IMR-90 (cell line): ENCODE measurements around the gene GPR179. TPM values are rescaled to one million over a fixed set of nuclear protein-coding genes. Genes with fewer than 3 reads are reported as not detected.

Experiments used
- ATAC-seq: fragments of 200-7000 bp; cut with Tn5 transposase; 2 replicates; pipeline ENCODE4 v1.9.1; 2020; ENCODE audit warnings: low read depth, mild to moderate bottlenecking, moderate library complexity
- BruUV-seq: library from RNA; stranded (reverse); fragments of 400-500 nt; replicated peaks from 2 replicates; lab custom pipeline; 2021; lab: Mats Ljungman, UMichigan
- CTCF ChIA-PET: fragments of 300-600 bp; formaldehyde crosslinking; extraction: SDS; loops from one replicate; lab custom pipeline; 2021; ENCODE audit warnings: antibody characterized with exemption; lab: Yijun Ruan, JAX
- POLR2A ChIA-PET: fragments of 300-600 bp; sonication (Branson Sonifier 250); formaldehyde crosslinking; loops from one replicate; lab custom pipeline; 2022; ENCODE audit warnings: antibody characterized with exemption; ENCODE audit not compliant: unreplicated experiment; lab: Charles Lee
- DNase-seq: peaks from one replicate; pipeline ENCODE4 v3.0.0; 2013
- H2AFZ ChIP-seq: replicated peaks from 2 replicates; pipeline ENCODE3; 2013; ENCODE audit warnings: low read length, mild to moderate bottlenecking; ENCODE audit not compliant: poor library complexity
- H2AK5ac ChIP-seq: 2 replicates; pipeline ENCODE4 v1.6.1; 2013; ENCODE audit warnings: low read depth, low read length, inconsistent platforms
- H2AK9ac ChIP-seq: replicated peaks from 2 replicates; pipeline ENCODE3; 2013; ENCODE audit warnings: mild to moderate bottlenecking, low read depth, low read length, moderate library complexity; ENCODE audit not compliant: poor library complexity
- H2BK120ac ChIP-seq: 2 replicates; pipeline ENCODE4 v1.6.1; 2013; ENCODE audit warnings: low read depth, low read length, inconsistent platforms
- H2BK15ac ChIP-seq: 3 replicates; pipeline ENCODE4 v1.6.1; 2013; ENCODE audit warnings: low read depth, low read length, inconsistent platforms
- H2BK20ac ChIP-seq: 2 replicates; pipeline ENCODE4 v1.6.1; 2013; ENCODE audit warnings: low read depth, mild to moderate bottlenecking, inconsistent platforms, low read length, moderate library complexity
- H2BK5ac ChIP-seq: 2 replicates; pipeline ENCODE4 v1.6.1; 2013; ENCODE audit warnings: mild to moderate bottlenecking, low read depth, low read length, inconsistent platforms; ENCODE audit not compliant: poor library complexity, severe bottlenecking
- H3K14ac ChIP-seq: replicated peaks from 2 replicates; pipeline ENCODE4 v1.6.1; 2013; ENCODE audit warnings: low read depth, low read length, inconsistent platforms
- H3K18ac ChIP-seq: 2 replicates; pipeline ENCODE4 v1.6.1; 2013; ENCODE audit warnings: low read depth, low read length, control low read depth
- H3K23ac ChIP-seq: 2 replicates; pipeline ENCODE4 v1.6.1; 2013; ENCODE audit warnings: low read depth, low read length, inconsistent platforms
- H3K27ac ChIP-seq: 2 replicates; pipeline ENCODE4 v1.5.1; 2013; ENCODE audit warnings: mild to moderate bottlenecking, control low read depth, low read length; ENCODE audit not compliant: insufficient read depth
- H3K27me3 ChIP-seq: 2 replicates; pipeline ENCODE4 v1.6.1; 2013; ENCODE audit warnings: low read length; ENCODE audit not compliant: control insufficient read depth, insufficient read depth
- H3K36me3 ChIP-seq: 2 replicates; pipeline ENCODE4 v1.6.1; 2013; ENCODE audit warnings: low read length, mixed read lengths; ENCODE audit not compliant: control insufficient read depth, insufficient read depth
- H3K4ac ChIP-seq: 2 replicates; pipeline ENCODE4 v1.6.1; 2013; ENCODE audit warnings: low read depth, low read length, inconsistent platforms
- H3K4me1 ChIP-seq: 2 replicates; pipeline ENCODE4 v1.6.1; 2013; ENCODE audit warnings: low read length, mixed read lengths; ENCODE audit not compliant: control insufficient read depth, insufficient read depth
- H3K4me2 ChIP-seq: 2 replicates; pipeline ENCODE4 v1.6.1; 2013; ENCODE audit warnings: low read depth, mild to moderate bottlenecking, control low read depth, low read length, moderate library complexity
- H3K4me3 ChIP-seq: 2 replicates; pipeline ENCODE4 v1.5.1; 2013; ENCODE audit warnings: low read depth, mild to moderate bottlenecking, control low read depth, low read length, moderate library complexity; ENCODE audit not compliant: insufficient read depth
- H3K56ac ChIP-seq: 2 replicates; pipeline ENCODE4 v1.6.1; 2013; ENCODE audit warnings: low read length, inconsistent platforms; ENCODE audit not compliant: insufficient read depth; ENCODE audit errors: extremely low read depth
- H3K79me1 ChIP-seq, 2 experiments: 2 replicates each; pipeline ENCODE4 v1.6.1; 2013; ENCODE audit warnings: low read length in 2 of 2, inconsistent platforms in 1 of 2, low read depth in 1 of 2
- H3K9ac ChIP-seq: 2 replicates; pipeline ENCODE4 v1.6.1; 2013; ENCODE audit warnings: low read depth, low read length, control low read depth
- H3K9me1 ChIP-seq: 2 replicates; pipeline ENCODE4 v1.6.1; 2013; ENCODE audit warnings: low read length, inconsistent platforms; ENCODE audit not compliant: insufficient read depth
- H3K9me3 ChIP-seq: 2 replicates; pipeline ENCODE4 v1.6.1; 2013; ENCODE audit warnings: low read length; ENCODE audit not compliant: control insufficient read depth, insufficient read depth
- H4K20me1 ChIP-seq: 2 replicates; pipeline ENCODE4 v1.6.1; 2013; ENCODE audit warnings: low read length, inconsistent platforms; ENCODE audit not compliant: insufficient read depth
- H4K5ac ChIP-seq: 2 replicates; pipeline ENCODE4 v1.6.1; 2013; ENCODE audit warnings: mild to moderate bottlenecking, low read depth, low read length, control low read depth
- H4K8ac ChIP-seq, 2 experiments: 2 replicates each; pipeline ENCODE4 v1.6.1; 2013; ENCODE audit warnings: low read depth in 2 of 2, low read length in 2 of 2, control low read depth in 1 of 2, inconsistent platforms in 1 of 2
- H4K91ac ChIP-seq: 2 replicates; pipeline ENCODE4 v1.6.1; 2013; ENCODE audit warnings: low read depth, low read length, inconsistent platforms; ENCODE audit not compliant: insufficient read depth
- CEBPB ChIP-seq: IDR thresholded peaks from 2 replicates; pipeline ENCODE4 v1.6.1; 2012; ENCODE audit warnings: low read depth, low read length, improper control_type of control experiment
- CTCF ChIP-seq: conservative IDR thresholded peaks from 2 replicates; pipeline ENCODE4 v1.5.1; 2012; ENCODE audit warnings: mild to moderate bottlenecking, low read depth, low read length, improper control_type of control experiment
- ELK1 ChIP-seq: fragments of 150-350 bp; IDR thresholded peaks from 2 replicates; pipeline ENCODE4 v1.6.1; 2016; ENCODE audit warnings: low read depth, mild to moderate bottlenecking, low read length, moderate library complexity, borderline replicate concordance
- MAFK ChIP-seq: IDR thresholded peaks from 2 replicates; pipeline ENCODE4 v1.6.1; 2012; ENCODE audit warnings: low read depth, low read length, improper control_type of control experiment
- MAZ ChIP-seq: IDR thresholded peaks from 2 replicates; pipeline ENCODE4 v1.6.1; 2012; ENCODE audit warnings: low read depth, mild to moderate bottlenecking, low read length, improper control_type of control experiment, moderate library complexity, borderline replicate concordance
- SMC3 ChIP-seq: fragments of 150-350 bp; IDR thresholded peaks from 2 replicates; pipeline ENCODE4 v1.6.1; 2016; ENCODE audit warnings: low read depth, mild to moderate bottlenecking, antibody characterized with exemption, low read length, moderate library complexity
- WGBS, 2 experiments: methylation state at CpG; one replicate each; pipeline versions ENCODE4 v1.1.5 to v1.1.7; 2013; ENCODE audit warnings: missing lambda C conversion rate in 2 of 2; ENCODE audit not compliant: insufficient read length in 1 of 2; ENCODE audit errors: extremely low coverage in 2 of 2; 5-methylcytosine and 5-hydroxymethylcytosine counted together
- dilution Hi-C: fragments of 300-500 bp; cut with HindIII; formaldehyde crosslinking; loops from one replicate; pipeline ENCODE4 v1.14.3; 2018; ENCODE audit warnings: low sequenced_read_pairs; ENCODE audit not compliant: unreplicated experiment
- in situ Hi-C: fragments of 300-500 bp; cut with MboI; formaldehyde crosslinking; loops from 3 replicates; pipeline ENCODE4 v1.14.3; 2019; ENCODE audit warnings: low sequenced_read_pairs, inconsistent platforms, mixed read lengths
- intact Hi-C: fragments of 100-400 bp; cut with micrococcal nuclease; formaldehyde crosslinking; loops from 2 replicates; pipeline ENCODE4 v1.10.0; 2022
- polyA plus RNA-seq, 3 experiments: library from polyadenylated mRNA; depleted of rRNA; stranded (reverse); fragments of >200 nt; gene quantifications; 2 replicates each; pipeline ENCODE4 v1.2.3, GENCODE V29; 2012; ENCODE audit warnings: low replicate concordance in 1 of 3
- total RNA-seq: library from RNA; depleted of rRNA; stranded (reverse); fragments of >200 nt; gene quantifications from 2 replicates; pipeline ENCODE4 v1.2.3, GENCODE V29; 2012

Gene GPR179
- total and polyA plus RNA-seq, 2 of the 4 experiments (the other 2 are of a cell fraction), result not detected

- Histone ChIP-seq H4K20me1 (peaks cover 76% of the 10 kb centered on the region), H2BK20ac (no peak overlapping the region), H3K36me3 (no peaks in the 10 kb centered on the region; the same call in 1 of the 2 replicates), H3K9ac (no peak overlapping the region), H2AFZ (no peak overlapping the region), H2BK120ac (no peak overlapping the region), H2AK9ac (no peak overlapping the region), H3K4me2 (no peak overlapping the region; the same call in 1 of the 2 replicates), H3K79me1 (peaks cover 41 to 74% of the 10 kb centered on the region in 2 experiments), H3K56ac (no peak overlapping the region), H3K4ac (no peak overlapping the region), H3K18ac (no peak overlapping the region), H3K4me3 (no peak overlapping the region), H2BK5ac (no peak overlapping the region), H3K9me1 (peaks cover 9% of the 10 kb centered on the region), H3K27me3 (no peaks in the 10 kb centered on the region), H3K27ac (no peak overlapping the region), H3K9me3 (no peaks in the 10 kb centered on the region), H3K14ac (no peak overlapping the region), H4K5ac (no peak overlapping the region), H4K8ac (no peak overlapping the region), H4K91ac (no peak overlapping the region), H3K23ac (peak overlapping the region; percentile 64; the same call in 1 of the 2 replicates), H3K4me1 (peaks cover 6% of the 10 kb centered on the region), H2BK15ac (no peak overlapping the region), H2AK5ac (no peak overlapping the region)
- in situ Hi-C loops, result loop anchor here (5.0 to 25.0 kb wide), 3 partner anchors 45 to 307 kb away; no protein-coding TSS in a partner anchor
- no peak for ATAC-seq
- no TSS peak for BruUV-seq
- CTCF ChIA-PET, result no interaction called here
- dilution Hi-C loops, result no loop called here
- 33% methylated on average over 2 of the region's 2 CpGs; no CpG with 5 or more reads in 1 of the 2 experiments for WGBS, 2 experiments
- POLR2A ChIA-PET, result no interaction called here
- DNase-seq, result no peak
- TF ChIP-seq SMC3 (no peak), ELK1 (no peak), CEBPB (no peak), CTCF (no peak), MAZ (no peak), MAFK (no peak)
- intact Hi-C loops, result no loop called here
Measured at GRCh38 chr17:38357486-38358123, 13.8 kb upstream of the GPR179 start.
